KOPT-K1 (cell line): ENCODE measurements around the gene GALNT18.

Experiments
- H3K27ac ChIP-seq: fragments of 200-600 bp; sonication (generic); 2 replicates; pipeline ENCODE4 v1.5.1; 2016; ENCODE audit warnings: antibody characterized with exemption, mild to moderate bottlenecking, low read depth, low read length; ENCODE audit not compliant: poor library complexity, severe bottlenecking
- H3K36me3 ChIP-seq: fragments of 200-600 bp; sonication (generic); 2 replicates; pipeline ENCODE4 v1.5.1; 2017; ENCODE audit warnings: antibody characterized with exemption, mild to moderate bottlenecking, low read length, moderate library complexity; ENCODE audit not compliant: insufficient read depth
- H3K9me3 ChIP-seq: fragments of 200-600 bp; sonication (generic); 2 replicates; pipeline ENCODE4 v1.5.1; 2017; ENCODE audit warnings: antibody characterized with exemption, low read length, mild to moderate bottlenecking; ENCODE audit not compliant: insufficient read depth, poor library complexity, severe bottlenecking

GALNT18 gene

GRCh38 chr11:11230087-11230486 is 391.7 kb downstream of the GALNT18 start:
- no peaks in the 10 kb centered on the region for H3K9me3 ChIP-seq

GRCh38 chr11:11229647-11230046 is 392.2 kb downstream of the GALNT18 start:
- Histone ChIP-seq H3K27ac (no peak overlapping the region), H3K36me3 (no peaks in the 10 kb centered on the region), H3K9me3 (no peaks in the 10 kb centered on the region)

More at GRCh38 chr11:11230087-11230486, 391.7 kb downstream of the GALNT18 start:
- H3K27ac ChIP-seq, result no peak overlapping the region
- no peaks in the 10 kb centered on the region for H3K36me3 ChIP-seq

GRCh38 chr11:11227296-11228085 is 394.3 kb downstream of the GALNT18 start:
- H3K27ac ChIP-seq, result no peak overlapping the region
- no peaks in the 10 kb centered on the region for H3K36me3 ChIP-seq
- H3K9me3 ChIP-seq, result no peaks in the 10 kb centered on the region
